Brain pericyte (primary cell): Measurements from ENCODE around the gene ARFIP2.

Experiments
- DNase-seq: peaks from one replicate; pipeline ENCODE4 v3.0.0-alpha.2; 2012; ENCODE audit warnings: low read depth, low spot score

Gene ARFIP2

DNA sequence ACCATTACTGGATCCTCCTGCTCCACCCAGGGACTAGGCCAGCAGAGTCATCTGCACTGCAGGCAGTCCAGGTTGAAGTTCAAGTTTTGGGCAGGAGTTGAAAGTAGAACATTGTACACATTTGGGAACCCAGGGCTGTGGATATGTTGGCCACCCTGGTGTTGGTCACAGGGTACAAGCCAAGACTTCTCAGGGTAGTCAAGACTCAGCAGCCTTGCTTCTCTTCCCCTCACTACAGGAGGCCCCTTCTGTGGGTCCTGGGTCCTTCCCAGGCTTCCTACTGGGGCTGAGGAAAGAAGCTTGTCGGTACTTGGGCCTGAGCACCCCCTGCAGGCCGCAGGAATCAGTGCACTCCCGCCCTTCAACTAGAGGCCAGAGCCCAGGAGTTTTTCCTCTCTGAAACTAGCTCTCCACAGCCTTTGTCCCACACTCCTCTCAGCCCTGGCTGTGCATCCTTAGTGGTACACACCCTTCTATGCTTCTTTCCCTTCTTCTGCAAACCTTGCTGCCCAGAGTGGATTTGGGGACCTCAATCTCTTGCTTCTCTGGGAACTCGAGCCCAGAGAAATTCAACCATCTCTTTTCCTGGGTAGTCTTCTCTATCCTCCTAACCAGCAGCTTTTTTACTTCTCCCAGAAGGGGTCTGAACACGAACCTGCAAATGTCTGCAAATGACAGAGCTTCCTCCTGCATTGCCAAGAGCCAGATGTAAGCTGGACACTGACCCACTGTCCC, 37.7 kb downstream of the ARFIP2 start:
- no peak for DNase-seq

DNA sequence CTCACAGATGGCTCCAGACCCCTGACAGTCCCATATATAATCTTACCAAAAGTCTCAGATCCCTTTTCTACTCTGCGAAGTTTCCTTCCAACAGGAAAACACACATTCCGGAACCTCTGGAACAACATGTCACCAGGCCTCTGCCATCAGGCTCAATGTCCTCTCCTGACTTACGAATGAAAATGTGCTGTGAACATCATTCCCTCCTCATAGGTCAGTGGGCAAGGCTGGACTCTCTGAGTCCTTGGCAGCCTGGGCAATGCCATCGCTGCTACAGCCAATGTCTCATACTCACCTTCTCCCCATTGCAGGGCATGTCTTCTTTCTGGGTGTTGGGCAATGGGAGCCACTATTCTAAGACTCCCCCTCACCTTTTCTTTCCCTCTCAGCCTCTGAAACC, 38.7 kb downstream of the ARFIP2 start:
- no peak for DNase-seq

DNA sequence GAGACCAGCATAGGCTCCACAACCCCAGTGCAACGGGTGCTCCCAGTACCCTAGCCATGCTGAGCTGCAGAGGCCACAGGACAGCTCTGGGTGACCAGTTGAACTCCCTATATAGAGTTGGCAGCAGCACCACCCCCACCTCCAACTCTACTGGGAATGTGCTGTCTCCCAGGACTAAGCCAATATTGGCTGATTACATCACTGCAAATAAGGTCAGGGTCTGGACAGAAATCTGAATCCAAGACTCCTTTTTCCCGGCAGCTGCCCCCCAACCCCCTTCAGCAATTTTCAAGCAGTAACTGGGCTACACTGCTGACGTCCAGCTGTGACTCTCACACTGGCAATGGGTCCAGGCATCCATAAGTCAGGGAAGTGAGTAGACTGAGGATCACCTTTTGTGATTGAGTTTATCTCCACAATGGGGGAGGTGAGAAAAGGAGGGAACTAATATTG, 40.2 kb downstream of the ARFIP2 start, which contains the start of gene HPX:
HPX (minus strand) TSS at position 82 of the 453 bp plus-strand sequence; CDS start at position 58, 24 bp downstream.
- DNase-seq = no peak

DNA sequence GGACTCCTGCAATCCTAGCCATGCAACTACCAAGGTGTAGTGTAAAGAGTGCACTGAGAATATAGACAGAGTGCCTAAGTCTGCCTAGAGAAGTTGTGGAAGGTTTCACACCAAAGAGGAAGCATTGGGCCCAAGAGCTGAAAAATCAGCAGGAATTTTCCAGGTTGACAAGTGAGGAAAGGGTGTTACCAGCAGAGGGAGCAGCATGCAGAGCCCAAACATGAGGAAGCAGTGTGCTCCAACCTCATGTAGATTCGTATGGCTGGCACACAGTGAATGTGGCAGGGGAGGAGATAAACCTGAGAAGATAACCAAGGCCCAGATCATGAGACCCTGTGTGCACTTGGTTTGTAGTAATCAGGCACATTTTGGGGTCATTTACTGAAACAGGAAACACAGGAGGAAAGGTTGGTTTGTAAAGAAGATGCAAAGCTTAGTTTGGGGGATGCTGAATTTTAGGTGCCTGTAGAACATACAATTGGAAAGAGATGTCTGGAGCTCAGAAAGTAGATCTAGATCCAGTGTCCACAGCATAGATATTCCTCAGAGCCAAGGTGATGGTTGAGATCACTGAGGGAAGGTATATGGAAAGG, 42.1 kb downstream of the ARFIP2 start:
- DNase-seq = no peak

DNA sequence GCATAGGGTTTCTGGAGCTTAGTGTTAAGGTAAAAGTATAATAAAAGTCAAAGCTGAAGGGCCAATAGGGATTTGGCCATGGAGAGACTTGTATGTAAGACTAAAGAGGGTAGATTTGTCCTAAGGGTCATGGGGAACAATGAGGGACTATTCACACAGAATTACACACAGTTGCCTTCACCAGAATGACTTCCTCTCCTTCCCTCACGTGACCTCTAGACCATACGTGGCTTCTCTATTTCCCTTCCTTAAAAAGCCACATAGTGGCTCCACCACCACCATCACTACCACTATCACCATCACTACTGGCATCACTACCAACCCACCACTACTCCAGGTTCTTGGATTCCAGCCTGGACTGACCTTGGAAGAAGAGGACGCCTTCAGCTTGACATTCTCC, 43.1 kb downstream of the ARFIP2 start:
- DNase-seq = no peak

DNA sequence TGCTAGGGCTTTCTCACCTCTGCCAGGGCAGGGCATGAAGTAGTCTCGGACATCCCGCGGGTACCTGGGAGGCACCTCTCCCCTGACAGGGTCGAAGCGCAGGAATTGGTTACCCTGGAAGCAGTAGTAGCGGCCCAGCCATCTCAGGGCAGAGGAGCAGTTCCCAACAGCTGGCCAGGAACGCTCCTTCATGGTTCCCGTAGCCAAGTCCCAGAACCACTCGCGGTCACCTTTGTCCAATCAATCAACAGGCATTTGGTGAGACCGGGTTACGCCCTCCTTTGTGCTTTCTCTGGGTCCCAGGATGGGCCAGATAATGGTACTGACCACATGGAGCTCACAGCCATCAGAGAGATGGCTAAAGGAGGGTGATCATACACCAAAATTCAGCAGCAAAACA, 43.7 kb downstream of the ARFIP2 start:
- DNase-seq = no peak

DNA sequence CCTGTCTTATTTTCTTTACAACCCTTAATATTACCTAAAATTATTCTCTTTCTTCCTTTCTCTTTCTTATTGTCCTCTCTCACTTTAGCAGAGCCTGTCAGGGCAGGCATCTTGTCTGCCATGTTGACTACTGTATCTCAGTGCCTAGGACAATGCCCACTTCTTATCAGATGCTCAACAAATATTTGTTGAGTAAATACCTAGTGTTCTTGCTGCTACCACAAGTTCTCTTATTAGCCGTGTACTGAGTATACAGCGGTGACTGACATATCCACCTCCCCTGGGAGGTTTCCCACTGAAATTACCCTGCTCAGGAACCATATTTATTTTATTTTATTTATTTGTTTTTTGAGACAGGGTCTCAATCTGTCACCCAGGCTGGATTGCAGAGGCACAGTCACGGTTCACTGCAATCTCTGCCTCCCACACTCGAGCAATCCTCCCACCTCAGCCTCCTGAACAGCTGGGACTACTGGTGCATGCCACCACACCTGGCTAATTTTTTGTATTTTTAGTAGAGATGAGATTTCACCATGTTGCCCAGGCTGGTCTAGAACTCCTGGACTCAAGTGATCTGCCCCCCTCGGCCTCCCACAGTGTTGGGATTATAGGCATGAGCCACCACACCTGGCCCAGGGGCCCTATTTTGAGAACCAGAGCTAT, 47.0 kb downstream of the ARFIP2 start:
- DNase-seq = no peak

DNA sequence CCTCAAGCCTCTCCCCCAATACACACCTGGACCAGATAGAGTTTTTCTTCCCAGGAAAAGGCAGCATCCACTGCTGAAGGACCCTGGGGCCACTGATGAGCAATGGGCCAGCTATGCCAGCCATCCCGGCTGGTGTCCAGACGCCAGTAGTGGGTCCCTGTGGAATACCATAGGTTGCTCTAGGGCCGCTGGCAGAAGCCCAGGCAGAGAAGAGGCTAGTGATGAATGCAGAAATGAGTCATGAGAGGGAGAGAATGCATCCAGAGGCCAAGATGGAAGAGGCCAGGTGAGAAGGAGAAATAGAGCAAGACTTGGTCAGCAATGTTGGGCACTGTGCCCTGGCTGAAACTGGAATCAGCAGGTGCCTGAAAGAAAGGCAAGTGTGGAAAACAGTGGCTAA, 49.3 kb downstream of the ARFIP2 start:
- DNase-seq = no peak

DNA sequence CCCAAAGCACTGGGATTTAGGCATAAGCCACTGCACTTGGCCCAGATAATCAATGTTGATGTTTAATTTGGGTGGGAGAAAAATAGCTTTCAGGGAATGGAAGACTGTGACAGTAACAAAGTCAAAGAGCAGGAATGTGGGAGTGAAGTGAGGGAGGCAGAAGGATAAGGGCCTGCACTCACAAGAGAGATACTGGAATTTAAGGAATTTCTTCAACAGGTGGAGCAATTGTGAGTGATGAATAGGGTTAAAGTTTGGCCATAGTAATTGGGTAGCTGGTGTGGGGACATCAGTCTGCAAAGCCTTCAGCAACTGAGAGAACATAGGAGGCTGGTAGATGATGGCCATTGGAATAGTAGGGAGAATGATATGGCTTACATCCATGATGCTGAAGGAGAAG, 53.6 kb downstream of the ARFIP2 start:
- DNase-seq = no peak
